HepG2 (cell line): ENCODE data around the gene FECH. TPM values are rescaled to one million over a fixed set of nuclear protein-coding genes. Genes with fewer than 3 reads are reported as not detected.
A peak's percentile ranks its signal among the peaks of the same experiment; 100 is the strongest.

Experiments
- ARHGAP35 ChIP-seq: sonication (generic); formaldehyde crosslinking; IDR thresholded peaks from 2 replicates; pipeline ENCODE4 v1.9.0; 2022; ENCODE audit warnings: mild to moderate bottlenecking, inconsistent platforms, moderate library complexity, missing genetic modification reagents, borderline replicate concordance
- BORCS8-MEF2B ChIP-seq: sonication (generic); formaldehyde crosslinking; IDR thresholded peaks from 2 replicates; pipeline ENCODE4 v1.8.0; 2022; ENCODE audit warnings: mild to moderate bottlenecking, missing genetic modification reagents
- CC2D1A ChIP-seq: sonication (generic); formaldehyde crosslinking; IDR thresholded peaks from 2 replicates; pipeline ENCODE4 v1.8.1; 2023; ENCODE audit warnings: mild to moderate bottlenecking, missing genetic modification reagents
- CREM ChIP-seq, 2 experiments: sonication (generic) in 1 of 2; formaldehyde crosslinking in 1 of 2; IDR thresholded peaks; 2 replicates each; pipeline versions ENCODE4 v1.4.0 to v1.6.1; 2016 to 2020; ENCODE audit warnings: antibody characterized with exemption in 1 of 2, mild to moderate bottlenecking in 1 of 2, missing genetic modification reagents in 1 of 2
- NFE2L2 ChIP-seq: fragments of 150-350 bp; IDR thresholded peaks from 2 replicates; pipeline ENCODE4 v1.6.1; 2014; ENCODE audit warnings: low read length
- NFYC ChIP-seq: IDR thresholded peaks from 2 replicates; pipeline ENCODE4 v1.6.1; 2016; ENCODE audit warnings: missing genetic modification reagents, missing compliant biosample characterization
- PRMT3 ChIP-seq: sonication (generic); formaldehyde crosslinking; IDR thresholded peaks from 2 replicates; pipeline ENCODE4 v1.8.1; 2022; ENCODE audit warnings: low read depth, mild to moderate bottlenecking, moderate library complexity, missing genetic modification reagents, borderline replicate concordance
- RBFOX2 ChIP-seq: fragments of 200-400 bp; formaldehyde crosslinking; IDR thresholded peaks from 2 replicates; pipeline ENCODE4 v1.6.1; 2017; ENCODE audit warnings: low read depth, mild to moderate bottlenecking, low read length
- RFX1 ChIP-seq: fragments of 450-650 bp; IDR thresholded peaks from 2 replicates; pipeline ENCODE4 v1.6.1; 2017
- SNAI1 ChIP-seq: sonication (generic); formaldehyde crosslinking; IDR thresholded peaks from 2 replicates; pipeline ENCODE4 v1.5.0; 2020; ENCODE audit warnings: mild to moderate bottlenecking, missing genetic modification reagents, borderline replicate concordance
- U2AF1 ChIP-seq: fragments of 200-400 bp; formaldehyde crosslinking; optimal IDR thresholded peaks from 2 replicates; pipeline ENCODE3; 2017; ENCODE audit warnings: mild to moderate bottlenecking, low read depth, low read length
- ZBTB2 ChIP-seq: sonication (generic); formaldehyde crosslinking; IDR thresholded peaks from 2 replicates; pipeline ENCODE4 v1.8.0; 2022; ENCODE audit warnings: low read depth, missing genetic modification reagents
- ZBTB21 ChIP-seq: sonication (generic); formaldehyde crosslinking; IDR thresholded peaks from 2 replicates; pipeline ENCODE4 v1.4.0; 2020; ENCODE audit warnings: missing genetic modification reagents
- ZC3H13 ChIP-seq: sonication (generic); formaldehyde crosslinking; IDR thresholded peaks from 2 replicates; pipeline ENCODE4 v1.8.1; 2023; ENCODE audit warnings: mild to moderate bottlenecking, missing genetic modification reagents, moderate library complexity
- ZNF329 ChIP-seq: sonication (generic); formaldehyde crosslinking; IDR thresholded peaks from 2 replicates; pipeline ENCODE4 v1.9.0; 2021; ENCODE audit warnings: low read depth, mild to moderate bottlenecking, missing genetic modification reagents
- ZNF383 ChIP-seq: sonication (generic); formaldehyde crosslinking; IDR thresholded peaks from 2 replicates; pipeline ENCODE4 v1.4.0; 2020; ENCODE audit warnings: missing genetic modification reagents, mild to moderate bottlenecking, borderline replicate concordance
- ZNF431 ChIP-seq: sonication (generic); formaldehyde crosslinking; IDR thresholded peaks from 2 replicates; pipeline ENCODE4 v1.9.0; 2022; ENCODE audit warnings: missing genetic modification reagents, low read depth, mild to moderate bottlenecking, borderline replicate concordance
- ZNF530 ChIP-seq: sonication (generic); formaldehyde crosslinking; IDR thresholded peaks from 2 replicates; pipeline ENCODE4 v1.5.0; 2020; ENCODE audit warnings: low read depth, mild to moderate bottlenecking, missing genetic modification reagents
- ZNF761 ChIP-seq: sonication (generic); formaldehyde crosslinking; conservative IDR thresholded peaks from 2 replicates; pipeline ENCODE4 v1.4.0; 2020; ENCODE audit warnings: mild to moderate bottlenecking, missing genetic modification reagents
- ZNF850 ChIP-seq: sonication (generic); formaldehyde crosslinking; conservative IDR thresholded peaks from 2 replicates; pipeline ENCODE4 v1.9.0; 2021; ENCODE audit warnings: mild to moderate bottlenecking, missing genetic modification reagents
- ZNF879 ChIP-seq: sonication (generic); formaldehyde crosslinking; IDR thresholded peaks from 2 replicates; pipeline ENCODE4 v1.8.1; 2023; ENCODE audit warnings: missing genetic modification reagents
- ZNF891 ChIP-seq: sonication (generic); formaldehyde crosslinking; IDR thresholded peaks from 2 replicates; pipeline ENCODE4 v1.5.0; 2020; ENCODE audit warnings: mild to moderate bottlenecking, missing genetic modification reagents
- polyA plus RNA-seq, 8 experiments: library from polyadenylated mRNA; depleted of rRNA in 3 of 8; stranded (reverse) in 7 of 8; unstranded in 1 of 8; fragments of >200 nt; fragmentation: Illumina TruSeq in 4 of 8; extraction: Trizol in 4 of 8; gene quantifications; 2 replicates each; pipeline versions ENCODE4 v1.2.1 to v1.2.3, GENCODE V29; 2011 to 2016; ENCODE audit warnings: low read depth in 4 of 8, missing spikeins in 1 of 8, mixed read lengths in 1 of 8; ENCODE audit not compliant: insufficient read depth in 1 of 8
- total RNA-seq, 5 experiments: library from RNA; depleted of rRNA; stranded (reverse); fragments of >200 nt; fragmentation: Illumina TruSeq; extraction: Trizol; gene quantifications; 2 replicates each; pipeline ENCODE4 v1.2.3, GENCODE V29; 2016; ENCODE audit warnings: low read depth in 1 of 5
- TF ChIP-seq, protein P1 (sequence below): sonication (generic); formaldehyde crosslinking; IDR thresholded peaks from 2 replicates; pipeline ENCODE4 v1.4.0; 2020; ENCODE audit warnings: mild to moderate bottlenecking, missing genetic modification reagents, borderline replicate concordance

Gene FECH
- total and polyA plus RNA-seq, 2 of the 13 experiments (the other 11 are each of a cell fraction or from before 2014, with no cell fraction given) = 14.7 to 21.9 TPM

DNA sequence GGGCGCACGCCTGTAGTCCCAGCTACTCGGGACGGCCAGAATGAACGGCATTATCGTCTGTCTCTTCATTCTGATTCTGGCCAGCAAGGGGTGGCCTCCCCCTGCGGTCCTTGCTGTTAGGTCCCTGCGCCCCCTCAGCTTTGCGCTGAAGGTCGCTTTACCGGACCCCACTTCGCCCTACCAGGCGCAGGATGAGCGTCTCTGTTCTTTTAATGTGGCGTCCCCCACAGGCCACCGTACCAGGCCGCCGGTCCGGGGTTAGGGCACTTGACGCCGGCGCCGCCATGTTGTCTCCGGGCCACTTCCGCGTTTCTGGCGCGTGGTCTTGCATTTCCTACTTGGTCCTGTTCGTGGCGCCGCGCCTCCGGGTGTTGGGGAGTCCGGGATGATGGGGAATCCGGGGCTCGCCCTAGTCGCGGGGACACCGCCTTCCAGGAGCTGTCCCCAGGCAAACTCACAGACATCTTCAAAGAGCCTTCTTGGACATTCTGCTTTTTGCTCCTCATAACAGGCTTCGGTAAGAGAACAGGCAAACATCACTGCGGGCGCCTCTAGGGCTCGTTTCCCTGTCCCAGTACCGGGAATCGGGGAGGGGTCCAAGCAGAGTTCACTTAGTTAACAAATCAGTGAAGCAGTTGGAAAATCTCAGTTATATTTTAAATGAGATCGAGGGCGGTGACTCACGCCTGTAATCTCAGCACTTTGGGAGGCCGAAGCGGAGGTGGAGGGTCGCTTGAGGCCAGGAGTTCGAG, 43.7 kb upstream of the FECH start (continued):
- TF ChIP-seq NFYC (CRISPR knock-in tag) (peak; percentile 31; the same call in 1 of the 2 replicates), ZNF431 (CRISPR knock-in tag) (no peak), ZNF329 (CRISPR knock-in tag) (no peak), SNAI1 (CRISPR knock-in tag) (no peak), ZNF383 (CRISPR knock-in tag) (no peak), CREM (IDR thresholded peaks at IDR 0.05) (peak; percentile 78), CREM (CRISPR knock-in tag; IDR thresholded peaks at IDR 0.05) (no peak), PRMT3 (CRISPR knock-in tag) (0 out of 2 replicates have a peak, but pooled peaks have one; percentile 34), U2AF1 (peak; percentile 63), ZBTB21 (CRISPR knock-in tag) (no peak; the same call in 1 of the 2 replicates), ZNF879 (CRISPR knock-in tag) (peak; percentile 58; the same call in 1 of the 2 replicates), ZNF530 (CRISPR knock-in tag) (no peak), CC2D1A (no peak), RFX1 (no peak), ZNF761 (CRISPR knock-in tag) (0 out of 2 replicates have a peak, but pooled peaks have one; percentile 30), RBFOX2 (peak; percentile 76), ZNF850 (no peak), BORCS8-MEF2B (CRISPR knock-in tag) (peak; percentile 53; the same call in 1 of the 2 replicates), ZBTB2 (CRISPR knock-in tag) (0 out of 2 replicates have a peak, but pooled peaks have one; percentile 8), NFE2L2 (no peak), ZC3H13 (no peak), ARHGAP35 (no peak), ZNF891 (CRISPR knock-in tag) (no peak)
- TF ChIP-seq, protein P1, sequence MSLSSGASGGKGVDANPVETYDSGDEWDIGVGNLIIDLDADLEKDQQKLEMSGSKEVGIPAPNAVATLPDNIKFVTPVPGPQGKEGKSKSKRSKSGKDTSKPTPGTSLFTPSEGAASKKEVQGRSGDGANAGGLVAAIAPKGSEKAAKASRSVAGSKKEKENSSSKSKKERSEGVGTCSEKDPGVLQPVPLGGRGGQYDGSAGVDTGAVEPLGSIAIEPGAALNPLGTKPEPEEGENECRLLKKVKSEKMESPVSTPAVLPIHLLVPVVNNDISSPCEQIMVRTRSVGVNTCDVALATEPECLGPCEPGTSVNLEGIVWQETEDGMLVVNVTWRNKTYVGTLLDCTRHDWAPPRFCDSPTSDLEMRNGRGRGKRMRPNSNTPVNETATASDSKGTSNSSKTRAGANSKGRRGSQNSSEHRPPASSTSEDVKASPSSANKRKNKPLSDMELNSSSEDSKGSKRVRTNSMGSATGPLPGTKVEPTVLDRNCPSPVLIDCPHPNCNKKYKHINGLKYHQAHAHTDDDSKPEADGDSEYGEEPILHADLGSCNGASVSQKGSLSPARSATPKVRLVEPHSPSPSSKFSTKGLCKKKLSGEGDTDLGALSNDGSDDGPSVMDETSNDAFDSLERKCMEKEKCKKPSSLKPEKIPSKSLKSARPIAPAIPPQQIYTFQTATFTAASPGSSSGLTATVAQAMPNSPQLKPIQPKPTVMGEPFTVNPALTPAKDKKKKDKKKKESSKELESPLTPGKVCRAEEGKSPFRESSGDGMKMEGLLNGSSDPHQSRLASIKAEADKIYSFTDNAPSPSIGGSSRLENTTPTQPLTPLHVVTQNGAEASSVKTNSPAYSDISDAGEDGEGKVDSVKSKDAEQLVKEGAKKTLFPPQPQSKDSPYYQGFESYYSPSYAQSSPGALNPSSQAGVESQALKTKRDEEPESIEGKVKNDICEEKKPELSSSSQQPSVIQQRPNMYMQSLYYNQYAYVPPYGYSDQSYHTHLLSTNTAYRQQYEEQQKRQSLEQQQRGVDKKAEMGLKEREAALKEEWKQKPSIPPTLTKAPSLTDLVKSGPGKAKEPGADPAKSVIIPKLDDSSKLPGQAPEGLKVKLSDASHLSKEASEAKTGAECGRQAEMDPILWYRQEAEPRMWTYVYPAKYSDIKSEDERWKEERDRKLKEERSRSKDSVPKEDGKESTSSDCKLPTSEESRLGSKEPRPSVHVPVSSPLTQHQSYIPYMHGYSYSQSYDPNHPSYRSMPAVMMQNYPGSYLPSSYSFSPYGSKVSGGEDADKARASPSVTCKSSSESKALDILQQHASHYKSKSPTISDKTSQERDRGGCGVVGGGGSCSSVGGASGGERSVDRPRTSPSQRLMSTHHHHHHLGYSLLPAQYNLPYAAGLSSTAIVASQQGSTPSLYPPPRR (CRISPR knock-in tag) = peak; percentile 23; the same call in 1 of the 2 replicates
